OCI-LY3 (cell line): ENCODE results near the gene CLDN1.

ENCODE experiments used
- H2AFZ ChIP-seq: fragments of 200-600, 300-600 bp; shearing (Covaris generic); 2 replicates; pipeline ENCODE4 v1.6.0; 2014; ENCODE audit warnings: antibody characterized with exemption, low read depth, low read length
- H3K27ac ChIP-seq: fragments of 200-600, 300-600 bp; sonication (generic); 2 replicates; pipeline ENCODE4 v1.5.1; 2014; ENCODE audit warnings: mild to moderate bottlenecking, low read length, moderate library complexity, mixed read lengths
- H3K27me3 ChIP-seq: fragments of 200-600, 300-600 bp; sonication (generic); 2 replicates; pipeline ENCODE4 v1.6.1; 2014; ENCODE audit warnings: low read depth, low read length, mixed read lengths
- H3K36me3 ChIP-seq: fragments of 200-600, 300-600 bp; sonication (generic); replicated peaks from 2 replicates; pipeline ENCODE3; 2014; ENCODE audit warnings: low read depth, low read length, mixed read lengths
- H3K4me1 ChIP-seq: fragments of 300-600, 200-600 bp; sonication (generic); 2 replicates; pipeline ENCODE4 v1.6.1; 2014; ENCODE audit warnings: low read length, mixed read lengths
- H3K4me2 ChIP-seq: fragments of 200-600, 300-600 bp; sonication (generic); 2 replicates; pipeline ENCODE4 v1.6.1; 2014; ENCODE audit warnings: low read length, mixed read lengths
- H3K4me3 ChIP-seq: fragments of 300-600, 200-600 bp; sonication (generic); 2 replicates; pipeline ENCODE4 v1.5.1; 2014; ENCODE audit warnings: antibody characterized with exemption, mild to moderate bottlenecking, low read length, moderate library complexity
- H3K79me2 ChIP-seq: fragments of 300-600, 200-600 bp; shearing (Covaris generic); 2 replicates; pipeline ENCODE4 v1.6.1; 2014; ENCODE audit warnings: mild to moderate bottlenecking, low read length, mixed read lengths
- H3K9ac ChIP-seq: fragments of 300-600, 200-600 bp; shearing (Covaris generic); 2 replicates; pipeline ENCODE4 v1.6.0; 2014; ENCODE audit warnings: mild to moderate bottlenecking, low read length, moderate library complexity
- H3K9me3 ChIP-seq: fragments of 200-600, 300-600 bp; shearing (Covaris generic); 2 replicates; pipeline ENCODE4 v1.6.1; 2014; ENCODE audit warnings: low read length, mixed read lengths; ENCODE audit not compliant: insufficient read depth
- H4K20me1 ChIP-seq: fragments of 200-600, 300-600 bp; sonication (generic); 2 replicates; pipeline ENCODE4 v1.6.1; 2016; ENCODE audit warnings: low read length, mixed read lengths; ENCODE audit not compliant: insufficient read depth
- EZH2phosphoT487 ChIP-seq: fragments of 200-600 bp; shearing (Covaris generic); IDR thresholded peaks from 2 replicates; pipeline ENCODE4 v1.6.1; 2018; ENCODE audit warnings: antibody characterized with exemption, mixed run types, low read depth
- TF ChIP-seq, protein P1 (sequence below): fragments of 200-600, 300-600 bp; sonication (generic); IDR thresholded peaks from 2 replicates; pipeline ENCODE4 v1.5.1; 2014; ENCODE audit warnings: antibody characterized with exemption, low read length, low read depth

CLDN1 gene

DNA sequence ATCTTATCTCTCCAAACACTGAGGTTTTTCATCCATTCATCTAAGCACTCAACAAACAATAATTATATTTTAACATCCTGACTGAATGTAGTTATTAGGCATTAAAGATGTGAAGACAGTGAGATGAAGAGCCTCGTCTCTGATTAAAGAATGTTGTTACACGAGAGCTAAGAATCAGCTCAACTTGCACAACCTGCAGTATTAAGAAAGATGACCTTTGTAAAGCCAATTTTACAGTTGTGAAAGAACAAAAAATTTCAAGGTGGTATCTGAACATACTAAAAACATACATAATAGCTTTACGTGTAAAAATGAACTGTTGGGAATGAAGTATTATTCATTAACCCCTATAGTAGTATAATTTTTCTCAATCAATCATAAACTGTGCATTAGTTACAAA is 12.8 kb downstream of the CLDN1 start:
- no peaks in the 10 kb centered on the region for H3K79me2 ChIP-seq
- TF ChIP-seq, protein P1, sequence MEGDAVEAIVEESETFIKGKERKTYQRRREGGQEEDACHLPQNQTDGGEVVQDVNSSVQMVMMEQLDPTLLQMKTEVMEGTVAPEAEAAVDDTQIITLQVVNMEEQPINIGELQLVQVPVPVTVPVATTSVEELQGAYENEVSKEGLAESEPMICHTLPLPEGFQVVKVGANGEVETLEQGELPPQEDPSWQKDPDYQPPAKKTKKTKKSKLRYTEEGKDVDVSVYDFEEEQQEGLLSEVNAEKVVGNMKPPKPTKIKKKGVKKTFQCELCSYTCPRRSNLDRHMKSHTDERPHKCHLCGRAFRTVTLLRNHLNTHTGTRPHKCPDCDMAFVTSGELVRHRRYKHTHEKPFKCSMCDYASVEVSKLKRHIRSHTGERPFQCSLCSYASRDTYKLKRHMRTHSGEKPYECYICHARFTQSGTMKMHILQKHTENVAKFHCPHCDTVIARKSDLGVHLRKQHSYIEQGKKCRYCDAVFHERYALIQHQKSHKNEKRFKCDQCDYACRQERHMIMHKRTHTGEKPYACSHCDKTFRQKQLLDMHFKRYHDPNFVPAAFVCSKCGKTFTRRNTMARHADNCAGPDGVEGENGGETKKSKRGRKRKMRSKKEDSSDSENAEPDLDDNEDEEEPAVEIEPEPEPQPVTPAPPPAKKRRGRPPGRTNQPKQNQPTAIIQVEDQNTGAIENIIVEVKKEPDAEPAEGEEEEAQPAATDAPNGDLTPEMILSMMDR: no peak
- no peak for TF ChIP-seq EZH2phosphoT487
- H3K27me3 ChIP-seq: no peaks in the 10 kb centered on the region
- no peaks in the 10 kb centered on the region for H3K4me1 ChIP-seq
- no peaks in the 10 kb centered on the region for H3K36me3 ChIP-seq
- H3K9ac ChIP-seq: no peak overlapping the region
- H3K9me3 ChIP-seq: no peaks in the 10 kb centered on the region
- no peak overlapping the region for H3K4me3 ChIP-seq
- no peak overlapping the region; the same call in 1 of the 2 replicates for H2AFZ ChIP-seq
- H3K27ac ChIP-seq: no peak overlapping the region
- no peak overlapping the region for H3K4me2 ChIP-seq
- no peaks in the 10 kb centered on the region for H4K20me1 ChIP-seq

DNA sequence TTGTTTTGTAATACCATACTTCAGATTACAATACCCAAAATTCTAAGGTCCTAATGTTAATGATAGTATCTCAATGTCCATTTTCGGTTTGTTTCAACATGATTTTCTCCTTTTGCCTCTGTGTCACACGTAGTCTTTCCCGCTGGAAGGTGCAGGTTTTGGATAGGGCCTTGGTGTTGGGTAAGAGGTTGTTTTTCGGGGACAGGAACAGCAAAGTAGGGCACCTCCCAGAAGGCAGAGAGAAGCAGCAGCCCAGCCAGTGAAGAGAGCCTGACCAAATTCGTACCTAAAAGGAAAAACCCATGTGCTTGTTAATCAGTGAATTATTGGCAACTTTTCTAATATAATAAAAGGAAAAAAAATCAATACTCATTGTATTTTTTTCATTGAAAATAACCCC is 14.1 kb downstream of the CLDN1 start:
- Histone ChIP-seq H3K27ac (no peak overlapping the region), H3K36me3 (no peaks in the 10 kb centered on the region), H3K9me3 (no peaks in the 10 kb centered on the region), H3K79me2 (no peaks in the 10 kb centered on the region), H3K27me3 (no peaks in the 10 kb centered on the region), H3K4me1 (no peaks in the 10 kb centered on the region), H2AFZ (no peak overlapping the region), H3K4me2 (no peak overlapping the region), H3K9ac (no peak overlapping the region), H4K20me1 (no peaks in the 10 kb centered on the region), H3K4me3 (no peak overlapping the region)
- TF ChIP-seq, protein P1: no peak
- no peak for TF ChIP-seq EZH2phosphoT487

DNA sequence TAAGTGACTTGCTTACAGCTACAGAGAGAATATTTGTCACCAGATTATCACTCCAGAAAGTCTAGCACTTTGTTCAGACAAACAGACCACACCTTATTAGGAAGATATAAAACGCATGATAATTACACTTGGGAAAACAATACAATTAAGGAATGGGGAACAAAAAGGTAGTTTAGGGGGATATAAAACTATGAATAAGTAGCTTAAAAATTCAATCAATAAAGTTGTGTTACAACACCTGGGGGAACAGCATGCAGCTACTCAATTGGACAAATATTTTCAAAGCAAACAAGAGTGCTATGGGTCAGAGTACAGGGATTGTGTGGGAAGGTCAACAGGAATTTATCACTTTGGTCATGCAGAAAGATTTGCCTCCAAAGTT is 15.1 kb downstream of the CLDN1 start:
- Histone ChIP-seq H3K4me2 (no peak overlapping the region), H2AFZ (no peak overlapping the region), H3K27ac (no peak overlapping the region), H3K79me2 (no peaks in the 10 kb centered on the region), H3K27me3 (no peaks in the 10 kb centered on the region), H3K9me3 (no peaks in the 10 kb centered on the region), H3K4me1 (no peaks in the 10 kb centered on the region), H3K4me3 (no peak overlapping the region), H3K36me3 (no peaks in the 10 kb centered on the region), H4K20me1 (no peaks in the 10 kb centered on the region), H3K9ac (no peak overlapping the region)
- TF ChIP-seq, protein P1: no peak
- TF ChIP-seq EZH2phosphoT487: no peak

DNA sequence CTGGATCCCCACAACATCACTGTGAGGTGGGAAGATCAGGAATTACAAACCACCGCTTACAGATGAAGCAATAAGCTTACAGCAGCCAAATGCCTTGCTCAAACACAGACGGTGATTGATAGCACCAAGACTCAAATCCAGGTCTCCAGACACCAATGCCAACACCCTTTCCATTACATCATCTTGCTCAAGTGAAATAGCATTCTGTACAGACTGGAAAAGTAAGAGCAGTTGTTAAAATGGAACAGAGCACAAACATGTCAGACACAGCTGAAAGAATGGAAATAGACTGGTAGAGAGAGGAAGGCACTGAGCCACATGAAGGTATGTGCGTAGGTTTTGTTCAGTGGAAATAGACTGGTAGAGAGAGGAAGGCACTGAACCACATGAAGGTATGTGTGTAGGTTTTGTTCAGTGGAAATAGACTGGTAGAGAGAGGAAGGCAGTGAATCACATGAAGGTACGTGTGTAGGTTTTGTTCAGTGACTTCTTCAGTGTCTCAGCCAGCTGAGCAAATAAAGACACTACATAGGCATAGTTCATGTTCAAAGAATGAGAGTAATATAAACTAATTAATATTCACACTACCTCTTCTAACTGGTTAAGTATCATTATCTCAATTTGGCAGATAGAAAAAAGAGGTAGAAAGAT is 15.6 kb downstream of the CLDN1 start:
- Histone ChIP-seq H3K79me2 (no peaks in the 10 kb centered on the region), H4K20me1 (no peaks in the 10 kb centered on the region), H2AFZ (no peak overlapping the region), H3K4me1 (peaks cover 4% of the 10 kb centered on the region; the same call in 1 of the 2 replicates), H3K9me3 (no peaks in the 10 kb centered on the region), H3K9ac (no peak overlapping the region), H3K27ac (no peak overlapping the region), H3K27me3 (no peaks in the 10 kb centered on the region), H3K4me3 (no peak overlapping the region), H3K4me2 (no peak overlapping the region), H3K36me3 (no peaks in the 10 kb centered on the region)
- TF ChIP-seq, protein P1: no peak
- TF ChIP-seq EZH2phosphoT487: no peak
